ENCODE measurements around the gene PDZD8.

The PDZD8 gene

GRCh38 chr10:117334926-117335325 lies 40.3 kb downstream of the PDZD8 start:
- ATAC-seq = no peak
- TF ChIP-seq ZNF8 (CRISPR knock-in tag; IDR thresholded peaks at IDR 0.05) (no peak), CSDC2 (CRISPR knock-in tag; IDR thresholded peaks at IDR 0.05) (no peak), POU6F1 (CRISPR knock-in tag; IDR thresholded peaks at IDR 0.05; ENCODE audit: borderline replicate concordance, low read depth) (no peak), OSR1 (CRISPR knock-in tag; IDR thresholded peaks at IDR 0.05) (no peak), GLIS3 (CRISPR knock-in tag; IDR thresholded peaks at IDR 0.05) (no peak), PATZ1 (CRISPR knock-in tag; IDR thresholded peaks at IDR 0.05; ENCODE audit: borderline replicate concordance) (no peak), SNAI2 (CRISPR knock-in tag; IDR thresholded peaks at IDR 0.05) (no peak), ISL1 (CRISPR knock-in tag; IDR thresholded peaks at IDR 0.05) (no peak), PPARA (CRISPR knock-in tag; IDR thresholded peaks at IDR 0.05; ENCODE audit: borderline replicate concordance) (no peak), ZNF70 (CRISPR knock-in tag; IDR thresholded peaks at IDR 0.05) (no peak), ESRRG (CRISPR knock-in tag; IDR thresholded peaks at IDR 0.05) (no peak), ZNF565 (CRISPR knock-in tag; conservative IDR thresholded peaks at IDR 0.05; ENCODE audit: low read depth) (no peak), BACH2 (CRISPR knock-in tag; IDR thresholded peaks at IDR 0.05; ENCODE audit: borderline replicate concordance) (no peak), TOX (CRISPR knock-in tag; IDR thresholded peaks at IDR 0.05; ENCODE audit: borderline replicate concordance) (no peak), TCF4 (CRISPR knock-in tag; IDR thresholded peaks at IDR 0.05; ENCODE audit: borderline replicate concordance) (no peak), ZFP30 (CRISPR knock-in tag; IDR thresholded peaks at IDR 0.05) (no peak), CREB5 (CRISPR knock-in tag; IDR thresholded peaks at IDR 0.05; ENCODE audit: low read depth) (no peak), CSRNP3 (CRISPR knock-in tag; IDR thresholded peaks at IDR 0.05) (no peak)

- TF ChIP-seq ISL1 (CRISPR knock-in tag; IDR thresholded peaks at IDR 0.05) (no peak), TSHZ2 (CRISPR knock-in tag; IDR thresholded peaks at IDR 0.05) (no peak), ZNF70 (CRISPR knock-in tag; IDR thresholded peaks at IDR 0.05) (no peak)
- no peak for ATAC-seq
Observed at GRCh38 chr10:117334066-117334465, 41.2 kb downstream of the PDZD8 start.

- ATAC-seq = no peak
- TF ChIP-seq CSRNP3 (CRISPR knock-in tag; IDR thresholded peaks at IDR 0.05) = no peak
- no peak for TF ChIP-seq PPARA (CRISPR knock-in tag; IDR thresholded peaks at IDR 0.05; ENCODE audit: borderline replicate concordance)
- no peak for TF ChIP-seq GLIS3 (CRISPR knock-in tag; IDR thresholded peaks at IDR 0.05)
- no peak for TF ChIP-seq TCF4 (CRISPR knock-in tag; IDR thresholded peaks at IDR 0.05; ENCODE audit: borderline replicate concordance)
- no peak for TF ChIP-seq ZFP30 (CRISPR knock-in tag; IDR thresholded peaks at IDR 0.05)
- TF ChIP-seq BACH2 (CRISPR knock-in tag; IDR thresholded peaks at IDR 0.05; ENCODE audit: borderline replicate concordance) = no peak
- TF ChIP-seq ZNF70 (CRISPR knock-in tag; IDR thresholded peaks at IDR 0.05) = no peak
- no peak for TF ChIP-seq CREB5 (CRISPR knock-in tag; IDR thresholded peaks at IDR 0.05; ENCODE audit: low read depth)
- TF ChIP-seq OSR1 (CRISPR knock-in tag; IDR thresholded peaks at IDR 0.05) = no peak
- no peak for TF ChIP-seq ESRRG (CRISPR knock-in tag; IDR thresholded peaks at IDR 0.05)
- no peak for TF ChIP-seq CSDC2 (CRISPR knock-in tag; IDR thresholded peaks at IDR 0.05)
- TF ChIP-seq ARNTL (CRISPR knock-in tag; IDR thresholded peaks at IDR 0.05; ENCODE audit: borderline replicate concordance, low read depth) = no peak
- no peak for TF ChIP-seq ZNF8 (CRISPR knock-in tag; IDR thresholded peaks at IDR 0.05)
- TF ChIP-seq ZNF565 (CRISPR knock-in tag; conservative IDR thresholded peaks at IDR 0.05; ENCODE audit: low read depth) = no peak
- TF ChIP-seq TOX (CRISPR knock-in tag; IDR thresholded peaks at IDR 0.05; ENCODE audit: borderline replicate concordance) = no peak
- no peak for TF ChIP-seq ZC3H10 (CRISPR knock-in tag; IDR thresholded peaks at IDR 0.05)
- TF ChIP-seq POU6F1 (CRISPR knock-in tag; IDR thresholded peaks at IDR 0.05; ENCODE audit: borderline replicate concordance, low read depth) = no peak
Observed at GRCh38 chr10:117327262-117327661, 48.0 kb downstream of the PDZD8 start.
